GM23338 (cell line): ENCODE measurements around the gene KRT1.

Source experiments
- CREB1 ChIP-seq: fragments of 250-450 bp; sonication (Bioruptor Pico); IDR thresholded peaks from 2 replicates; pipeline ENCODE4 v1.5.0; 2020; ENCODE audit warnings: low read depth, mild to moderate bottlenecking, moderate library complexity
- CTCF ChIP-seq, 2 experiments: fragments of 200-600 bp in 1 of 2; sonication (generic) in 1 of 2; conservative IDR thresholded peaks; 2 replicates each; pipeline versions ENCODE4 v1.5.1 to v1.6.1; 2016 to 2017; ENCODE audit warnings: antibody characterized with exemption in 2 of 2, low read depth in 2 of 2, mild to moderate bottlenecking in 2 of 2, moderate library complexity in 1 of 2
- JUNB ChIP-seq: IDR thresholded peaks from one replicate; pipeline ENCODE4 v1.6.1; 2016; ENCODE audit warnings: antibody characterized with exemption; ENCODE audit not compliant: unreplicated experiment

GRCh38 chr12:52701281-52701680, 21.1 kb upstream of the KRT1 start:
- TF ChIP-seq CREB1 (CRISPR knock-in tag) (no peak), CTCF (conservative IDR thresholded peaks at IDR 0.05; ENCODE audit: low read depth in 2 of 2) (no peak), JUNB (no peak)
